BE2C (cell line): ENCODE results near the gene ANKRD24.

Source experiments
- DNase-seq: peaks from one replicate; pipeline ENCODE4 v3.0.0-alpha.2; 2020
- H3K27me3 ChIP-seq: fragments of 250-450 bp; sonication (Bioruptor Pico); 2 replicates; pipeline ENCODE4 v1.5.1; 2020; ENCODE audit warnings: mild to moderate bottlenecking
- H3K36me3 ChIP-seq: fragments of 250-450 bp; sonication (Bioruptor Pico); 2 replicates; pipeline ENCODE4 v1.5.1; 2020; ENCODE audit warnings: mild to moderate bottlenecking
- H3K4me1 ChIP-seq: fragments of 250-450 bp; sonication (Bioruptor Pico); 2 replicates; pipeline ENCODE4 v1.5.1; 2020
- H3K4me3 ChIP-seq: 2 replicates; pipeline ENCODE4 v1.5.1; 2011; ENCODE audit warnings: low read depth, low read length
- H3K9me3 ChIP-seq: fragments of 250-450 bp; sonication (Bioruptor Pico); 2 replicates; pipeline ENCODE4 v1.5.1; 2020
- TF ChIP-seq, protein P1 (sequence below): IDR thresholded peaks from 2 replicates; pipeline ENCODE4 v1.5.1; 2012; ENCODE audit warnings: mild to moderate bottlenecking, low read depth, low read length

The ANKRD24 gene

DNA sequence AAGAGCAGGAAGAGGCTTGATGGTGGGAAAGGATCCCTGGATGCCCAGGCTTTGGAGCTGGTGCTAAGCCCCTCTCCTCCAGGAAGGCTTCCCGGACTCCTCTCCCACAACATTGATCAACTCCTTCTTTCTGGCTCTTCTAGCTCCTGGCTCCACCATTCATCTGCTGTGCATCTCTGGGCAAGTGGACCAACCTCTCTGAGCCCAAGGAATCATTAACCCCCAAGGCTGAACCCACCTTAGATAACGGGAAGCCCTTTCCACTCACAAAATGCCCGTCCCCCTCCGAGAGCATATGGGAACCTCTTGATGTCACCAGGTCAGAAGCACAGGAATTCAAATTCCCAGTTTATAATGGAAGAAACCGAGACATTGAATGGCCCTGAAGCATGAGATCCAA lies 5.3 kb upstream of the ANKRD24 start:
- Histone ChIP-seq H3K4me3 (no peak overlapping the region), H3K9me3 (no peaks in the 10 kb centered on the region), H3K27me3 (peaks cover 13% of the 10 kb centered on the region), H3K4me1 (no peaks in the 10 kb centered on the region), H3K36me3 (peaks cover 7% of the 10 kb centered on the region)
- no peak for DNase-seq
- TF ChIP-seq, protein P1, sequence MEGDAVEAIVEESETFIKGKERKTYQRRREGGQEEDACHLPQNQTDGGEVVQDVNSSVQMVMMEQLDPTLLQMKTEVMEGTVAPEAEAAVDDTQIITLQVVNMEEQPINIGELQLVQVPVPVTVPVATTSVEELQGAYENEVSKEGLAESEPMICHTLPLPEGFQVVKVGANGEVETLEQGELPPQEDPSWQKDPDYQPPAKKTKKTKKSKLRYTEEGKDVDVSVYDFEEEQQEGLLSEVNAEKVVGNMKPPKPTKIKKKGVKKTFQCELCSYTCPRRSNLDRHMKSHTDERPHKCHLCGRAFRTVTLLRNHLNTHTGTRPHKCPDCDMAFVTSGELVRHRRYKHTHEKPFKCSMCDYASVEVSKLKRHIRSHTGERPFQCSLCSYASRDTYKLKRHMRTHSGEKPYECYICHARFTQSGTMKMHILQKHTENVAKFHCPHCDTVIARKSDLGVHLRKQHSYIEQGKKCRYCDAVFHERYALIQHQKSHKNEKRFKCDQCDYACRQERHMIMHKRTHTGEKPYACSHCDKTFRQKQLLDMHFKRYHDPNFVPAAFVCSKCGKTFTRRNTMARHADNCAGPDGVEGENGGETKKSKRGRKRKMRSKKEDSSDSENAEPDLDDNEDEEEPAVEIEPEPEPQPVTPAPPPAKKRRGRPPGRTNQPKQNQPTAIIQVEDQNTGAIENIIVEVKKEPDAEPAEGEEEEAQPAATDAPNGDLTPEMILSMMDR: no peak

DNA sequence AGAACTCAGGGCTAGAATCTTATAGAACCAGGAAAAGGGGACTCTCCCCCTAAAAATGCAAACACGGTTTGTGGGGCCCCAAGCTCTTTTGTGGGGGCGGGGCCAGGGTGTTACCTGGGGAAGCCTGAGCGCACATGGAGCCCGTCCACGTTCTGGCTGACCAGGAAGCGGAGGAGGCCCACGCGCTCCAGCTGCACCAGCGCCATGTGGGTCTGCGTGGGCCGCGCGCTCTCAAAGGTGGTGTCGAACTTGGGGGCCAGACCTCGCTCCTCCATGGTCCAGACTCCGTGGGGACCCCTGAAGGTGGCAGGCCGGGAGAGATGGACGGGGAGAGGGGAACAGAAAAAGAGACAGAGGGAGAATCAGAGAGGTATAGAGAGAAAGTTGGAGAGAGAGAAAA lies 3.5 kb upstream of the ANKRD24 start:
- DNase-seq: no peak
- H3K36me3 ChIP-seq: peaks cover 7% of the 10 kb centered on the region

DNA sequence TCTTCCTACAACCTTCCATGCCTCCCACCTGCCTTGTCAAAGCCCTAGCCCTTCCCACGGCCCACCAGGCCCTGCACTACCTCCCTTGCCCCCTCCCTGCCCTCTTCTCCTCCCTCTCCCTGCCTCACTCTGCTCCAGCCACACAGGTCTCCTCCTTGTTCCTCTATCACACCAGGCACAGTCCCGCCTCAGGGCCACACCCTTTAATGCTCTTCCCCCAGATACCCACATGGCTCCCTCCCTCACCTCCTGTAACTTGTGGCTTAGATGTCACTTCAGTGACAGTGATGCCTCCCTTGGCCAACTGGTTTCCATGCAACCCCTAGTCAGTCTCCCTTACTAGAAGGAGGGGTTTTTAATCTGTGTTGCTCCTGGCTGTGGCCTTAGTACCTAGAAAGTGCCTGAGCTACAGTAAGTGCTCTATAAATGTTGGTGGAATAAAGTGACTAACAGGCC lies 1.4 kb upstream of the ANKRD24 start:
- Histone ChIP-seq H3K27me3 (no peaks in the 10 kb centered on the region), H3K4me1 (peaks cover 3% of the 10 kb centered on the region; the same call in 1 of the 2 replicates), H3K4me3 (no peak overlapping the region), H3K9me3 (no peaks in the 10 kb centered on the region), H3K36me3 (peaks cover 7% of the 10 kb centered on the region)
- DNase-seq: no peak
- TF ChIP-seq, protein P1: no peak

More for the DNA sequence above, 3.5 kb upstream of the ANKRD24 start:
- no peak overlapping the region for H3K4me3 ChIP-seq
- no peaks in the 10 kb centered on the region for H3K9me3 ChIP-seq
- TF ChIP-seq, protein P1: no peak
- no peaks in the 10 kb centered on the region for H3K4me1 ChIP-seq
- no peaks in the 10 kb centered on the region for H3K27me3 ChIP-seq

DNA sequence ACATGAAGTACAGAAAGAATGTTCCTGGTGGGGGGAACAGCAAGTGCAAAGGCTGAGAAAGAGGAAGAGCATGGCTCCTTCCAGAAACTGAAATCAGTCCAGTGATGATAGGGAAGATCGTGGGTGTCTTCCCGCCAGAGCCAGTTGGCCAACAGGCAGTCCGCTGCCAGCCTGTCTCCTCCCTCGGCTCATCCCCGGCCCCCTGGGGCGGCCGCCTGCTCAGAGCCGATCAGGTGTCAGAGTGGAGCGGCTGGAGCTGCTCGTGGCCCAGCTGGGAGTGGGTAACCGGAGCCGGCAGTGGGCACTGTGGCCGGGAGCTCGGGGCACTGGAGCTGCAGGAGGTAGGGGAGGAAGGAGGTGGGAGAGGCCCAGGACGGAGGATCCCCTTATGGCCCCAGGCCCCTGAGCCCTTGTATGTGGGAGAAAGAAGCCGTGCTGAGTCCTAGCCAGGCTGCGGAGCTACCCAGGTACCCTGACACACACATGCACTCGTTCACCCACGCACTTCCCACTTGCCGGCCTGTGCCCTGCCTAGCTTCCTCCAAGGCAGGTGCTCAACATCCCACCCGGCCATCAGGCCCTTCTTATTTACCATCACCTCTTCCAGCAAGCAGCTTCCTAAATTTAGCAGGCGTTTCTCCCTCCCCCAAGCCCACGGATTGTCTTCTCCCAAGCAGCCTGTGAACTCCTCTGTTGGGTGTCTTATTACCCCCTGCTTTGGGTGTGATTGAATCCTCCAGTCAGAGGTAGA lies 1.7 kb downstream of the ANKRD24 start:
- Histone ChIP-seq H3K4me3 (no peak overlapping the region), H3K36me3 (peaks cover 7% of the 10 kb centered on the region), H3K4me1 (peaks cover 3% of the 10 kb centered on the region; the same call in 1 of the 2 replicates), H3K9me3 (no peaks in the 10 kb centered on the region), H3K27me3 (no peaks in the 10 kb centered on the region)
- TF ChIP-seq, protein P1: no peak
- no peak for DNase-seq

DNA sequence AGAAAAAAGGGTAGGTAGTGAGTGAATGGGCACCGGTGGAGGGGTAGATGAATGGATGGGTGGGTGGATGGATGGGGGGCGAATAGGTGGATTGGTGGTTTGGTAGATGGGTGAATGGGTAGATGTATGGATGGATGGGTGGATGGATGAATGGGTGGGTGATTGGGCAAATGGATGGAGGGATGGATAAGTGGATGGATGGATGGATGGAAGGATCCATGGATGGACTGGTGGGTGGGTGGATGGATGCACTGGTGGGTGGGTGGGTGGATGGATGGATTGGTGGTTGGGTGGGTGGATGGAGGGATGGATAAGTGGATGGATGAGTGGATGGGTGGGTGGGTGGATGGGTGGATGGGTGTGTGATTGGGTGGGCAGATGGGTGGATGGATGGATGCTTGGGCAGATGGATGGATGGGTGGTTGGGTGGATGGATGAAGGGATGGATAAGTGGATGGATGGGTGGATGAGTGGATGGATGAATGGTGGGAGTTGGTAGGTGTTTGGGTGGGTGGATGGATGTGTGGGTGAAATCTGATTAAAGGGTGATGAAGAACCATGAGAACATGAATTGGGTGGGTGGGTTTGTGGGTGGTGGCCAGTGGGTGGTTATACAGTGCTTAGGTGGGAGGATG lies 2.3 kb downstream of the ANKRD24 start:
- TF ChIP-seq, protein P1: no peak
- H3K27me3 ChIP-seq: no peaks in the 10 kb centered on the region
- H3K4me1 ChIP-seq: peaks cover 3% of the 10 kb centered on the region; the same call in 1 of the 2 replicates
- no peak for DNase-seq
- no peaks in the 10 kb centered on the region for H3K9me3 ChIP-seq
- no peak overlapping the region for H3K4me3 ChIP-seq
- H3K36me3 ChIP-seq: peaks cover 7% of the 10 kb centered on the region

DNA sequence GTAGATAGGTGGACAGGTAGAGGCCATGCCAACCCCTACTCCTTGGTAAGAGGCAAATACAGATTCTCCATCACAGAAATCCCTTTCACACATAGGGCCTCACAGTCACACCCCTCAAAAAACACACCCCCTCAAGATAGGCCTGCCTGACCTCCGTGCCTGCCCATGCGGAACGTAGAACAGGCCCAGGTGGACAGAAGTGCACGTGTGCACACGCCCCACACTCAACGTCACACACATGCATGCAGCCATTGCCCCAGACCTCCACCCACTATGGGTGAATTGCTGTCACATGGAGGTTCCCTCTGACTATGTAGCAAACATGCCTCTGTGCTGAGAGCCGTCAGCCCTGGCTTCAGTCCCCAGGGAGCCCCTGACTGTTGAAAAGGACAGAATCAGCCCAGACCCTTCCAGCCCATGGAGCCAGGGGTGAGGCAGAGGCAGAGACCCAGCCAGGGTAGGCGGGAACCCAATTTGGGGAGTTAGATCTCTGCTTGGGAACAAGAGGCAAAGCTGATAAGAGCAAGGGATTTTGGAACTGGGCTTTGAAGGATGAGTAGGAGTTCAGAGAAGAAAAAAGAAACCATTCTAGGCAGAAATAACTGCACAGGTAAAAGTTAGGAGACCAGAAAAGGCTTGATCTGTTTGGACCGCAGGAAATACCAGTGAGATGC lies 3.1 kb downstream of the ANKRD24 start:
- peaks cover 3% of the 10 kb centered on the region; the same call in 1 of the 2 replicates for H3K4me1 ChIP-seq
- TF ChIP-seq, protein P1: no peak

More for the DNA sequence above, 3.1 kb downstream of the ANKRD24 start:
- DNase-seq: peak; percentile 58
- Histone ChIP-seq H3K36me3 (peaks cover 2% of the 10 kb centered on the region), H3K4me3 (no peak overlapping the region), H3K27me3 (no peaks in the 10 kb centered on the region), H3K9me3 (no peaks in the 10 kb centered on the region)
